Smooth muscle cell (in vitro differentiated cells): ENCODE results near the gene FAM217A. TPM values are rescaled to one million over a fixed set of nuclear protein-coding genes. Genes with fewer than 3 reads are reported as not detected.
A peak's percentile ranks its signal among the peaks of the same experiment; 100 is the strongest.

Source experiments
- DNase-seq: peaks from one replicate; lab custom pipeline; 2025; ENCODE audit not compliant: unreplicated experiment; lab: John Stamatoyannopoulos, UW
- H2AFZ ChIP-seq: fragments of 200-600 bp; sonication (generic); 2 replicates; pipeline ENCODE4 v1.6.0; 2016; ENCODE audit warnings: antibody characterized with exemption, low read depth, mild to moderate bottlenecking
- H3F3A ChIP-seq: fragments of 200-600 bp; sonication (generic); 2 replicates; pipeline ENCODE4 v1.6.0; 2017; ENCODE audit warnings: antibody characterized with exemption, low read depth
- H3K27ac ChIP-seq: fragments of 200-600 bp; sonication (generic); 2 replicates; pipeline ENCODE4 v1.5.1; 2016; ENCODE audit warnings: low read depth, mild to moderate bottlenecking
- H3K27me3 ChIP-seq: fragments of 200-600 bp; sonication (generic); 2 replicates; pipeline ENCODE4 v1.6.1; 2016; ENCODE audit warnings: low read depth, mild to moderate bottlenecking
- H3K36me3 ChIP-seq: fragments of 200-600 bp; sonication (generic); 2 replicates; pipeline ENCODE4 v1.5.1; 2016; ENCODE audit warnings: low read depth
- H3K4me1 ChIP-seq: fragments of 200-600 bp; sonication (generic); 2 replicates; pipeline ENCODE4 v1.5.1; 2016; ENCODE audit warnings: low read depth
- H3K4me2 ChIP-seq: fragments of 200-600 bp; sonication (generic); 2 replicates; pipeline ENCODE4 v1.6.0; 2016; ENCODE audit warnings: mild to moderate bottlenecking
- H3K4me3 ChIP-seq: fragments of 200-600 bp; sonication (generic); 2 replicates; pipeline ENCODE4 v1.5.1; 2016; ENCODE audit warnings: mild to moderate bottlenecking
- H3K79me2 ChIP-seq: fragments of 200-600 bp; sonication (generic); 2 replicates; pipeline ENCODE4 v1.6.0; 2016; ENCODE audit warnings: low read depth, mild to moderate bottlenecking
- H3K9ac ChIP-seq: fragments of 200-600 bp; sonication (generic); 2 replicates; pipeline ENCODE4 v1.6.0; 2016; ENCODE audit warnings: low read depth
- H3K9me3 ChIP-seq: fragments of 200-600 bp; sonication (generic); replicated peaks from 2 replicates; pipeline ENCODE4 v1.5.1; 2016; ENCODE audit warnings: low read depth
- H4K20me1 ChIP-seq: fragments of 200-600 bp; sonication (generic); 2 replicates; pipeline ENCODE4 v1.6.0; 2016; ENCODE audit warnings: low read depth
- CTCF ChIP-seq: fragments of 200-600 bp; sonication (generic); IDR thresholded peaks from 2 replicates; pipeline ENCODE4 v1.5.1; 2017; ENCODE audit warnings: borderline replicate concordance, mild to moderate bottlenecking, antibody characterized with exemption; ENCODE audit not compliant: insufficient read depth, poor library complexity, severe bottlenecking
- WGBS: methylation state at CpG from one replicate; pipeline ENCODE4 v1.1.7; 2016; ENCODE audit warnings: low lambda C conversion rate; 5-methylcytosine and 5-hydroxymethylcytosine counted together
- polyA plus RNA-seq: library from polyadenylated mRNA; unstranded; fragments of >200 nt; fragmentation: Nextera tagmentation; extraction: Ambion mirVana; gene quantifications from 2 replicates; pipeline ENCODE4 v1.2.1, GENCODE V29; 2016
- total RNA-seq: library from RNA; depleted of rRNA; stranded (reverse); fragments of >200 nt; gene quantifications from 2 replicates; pipeline ENCODE4 v1.2.3, GENCODE V29; 2014

Gene FAM217A
- total and polyA plus RNA-seq, 2 experiments from 2014 or later, result not detected

GRCh38 chr6:4125500-4125899 lies 46.6 kb upstream of the FAM217A start:
- Histone ChIP-seq H4K20me1 (peaks cover 20% of the 10 kb centered on the region), H3K4me1 (no peaks in the 10 kb centered on the region), H3K4me2 (peak overlapping the region; percentile 34), H3K9ac (no peak overlapping the region), H3K4me3 (no peak overlapping the region), H3K9me3 (no peaks in the 10 kb centered on the region), H3K27ac (peak overlapping the region; percentile 37), H3K36me3 (peaks cover 21% of the 10 kb centered on the region), H3F3A (peaks cover 11% of the 10 kb centered on the region), H2AFZ (no peak overlapping the region), H3K79me2 (no peaks in the 10 kb centered on the region), H3K27me3 (no peaks in the 10 kb centered on the region)
- WGBS, result 61% methylated on average over 5 of the region's 5 CpGs
- TF ChIP-seq CTCF, result no peak
- no peak for DNase-seq

GRCh38 chr6:4124351-4124750 lies 45.4 kb upstream of the FAM217A start:
- Histone ChIP-seq H3K27me3 (no peaks in the 10 kb centered on the region), H4K20me1 (peaks cover 20% of the 10 kb centered on the region), H3K4me1 (no peaks in the 10 kb centered on the region), H3K9ac (no peak overlapping the region), H3K4me3 (no peak overlapping the region), H3K27ac (no peak overlapping the region), H3K36me3 (peaks cover 13% of the 10 kb centered on the region), H3K4me2 (no peak overlapping the region), H3K9me3 (no peaks in the 10 kb centered on the region), H3K79me2 (no peaks in the 10 kb centered on the region), H3F3A (peaks cover 11% of the 10 kb centered on the region), H2AFZ (no peak overlapping the region)
- DNase-seq, result no peak
- no peak for TF ChIP-seq CTCF
- WGBS, result 45% methylated on average over 1 of the region's 1 CpG

- Histone ChIP-seq H3K36me3 (peaks cover 5% of the 10 kb centered on the region), H3K4me1 (no peaks in the 10 kb centered on the region), H3K9ac (no peak overlapping the region), H3K27ac (no peak overlapping the region), H3F3A (peaks cover 3% of the 10 kb centered on the region), H3K27me3 (no peaks in the 10 kb centered on the region), H3K4me2 (no peak overlapping the region), H4K20me1 (peaks cover 2% of the 10 kb centered on the region), H2AFZ (no peak overlapping the region), H3K4me3 (no peak overlapping the region), H3K79me2 (no peaks in the 10 kb centered on the region), H3K9me3 (no peaks in the 10 kb centered on the region)
- no peak for TF ChIP-seq CTCF
- 87% methylated on average over 4 of the region's 4 CpGs for WGBS
- DNase-seq, result no peak
These were observed 36.8 kb upstream of the FAM217A start for GRCh38 chr6:4115741-4116140.

GRCh38 chr6:4114123-4114522 lies 35.2 kb upstream of the FAM217A start:
- TF ChIP-seq CTCF, result no peak
- H3K27ac ChIP-seq, result peak overlapping the region; percentile 42
- no peak overlapping the region for H3K4me3 ChIP-seq
- H3K79me2 ChIP-seq, result no peaks in the 10 kb centered on the region
- peak overlapping the region; percentile 62 for H3K4me2 ChIP-seq
- no peak overlapping the region for H3K9ac ChIP-seq
- 51% methylated on average over 3 of the region's 3 CpGs for WGBS
- no peak for DNase-seq
- H3K9me3 ChIP-seq, result no peaks in the 10 kb centered on the region
- H3K27me3 ChIP-seq, result no peaks in the 10 kb centered on the region
- H3F3A ChIP-seq, result peaks cover 3% of the 10 kb centered on the region
- H4K20me1 ChIP-seq, result peaks cover 2% of the 10 kb centered on the region
- H2AFZ ChIP-seq, result no peak overlapping the region
- peaks cover 5% of the 10 kb centered on the region for H3K36me3 ChIP-seq
- H3K4me1 ChIP-seq, result no peaks in the 10 kb centered on the region
